Measurements from ENCODE around the gene LPP. TPM values are rescaled to one million over a fixed set of nuclear protein-coding genes. Genes with fewer than 3 reads are reported as not detected.

The LPP gene
- polyA plus RNA-seq, 3 donors = 14.1 to 23.2 (median 15.3) TPM

GRCh38 chr3:188322135-188322887 is 168.4 kb downstream of the LPP start:
- Histone ChIP-seq H3K9me3 (replicated peaks in 1 of 2; ENCODE audit: control insufficient read depth in 1 of 2, insufficient read depth in 1 of 2, low read length in 2 of 2) (no peaks in the 10 kb centered on the region), H3K27me3 (ENCODE audit: control insufficient read depth in 2 of 2, insufficient read depth in 2 of 2, low read length in 2 of 2) (no peaks in the 10 kb centered on the region), H3K27ac (ENCODE audit: low read depth in 1 of 2, low read length in 2 of 2) (no peak overlapping the region), H3K9ac (ENCODE audit: insufficient read depth, low read length, poor library complexity, severe bottlenecking) (no peak overlapping the region), H3K4me3 (replicated peaks in 1 of 3; ENCODE audit: low read depth in 2 of 3, low read length in 3 of 3) (no peak overlapping the region), H3K4me2 (replicated peaks; ENCODE audit: extremely low read depth, low read length, poor library complexity, severe bottlenecking) (no peak overlapping the region), H2AFZ (ENCODE audit: insufficient read depth, low read depth, low read length, poor library complexity, severe bottlenecking) (no peak overlapping the region), H4K20me1 (ENCODE audit: insufficient read depth, low read length) (no peaks in the 10 kb centered on the region), H3K4me1 (ENCODE audit: control insufficient read depth in 1 of 2, insufficient read depth in 2 of 2, low read length in 2 of 2) (no peaks in the 10 kb centered on the region), H3K79me2 (ENCODE audit: insufficient read depth, low read length) (no peaks in the 10 kb centered on the region), H3K36me3 (replicated peaks in 1 of 2; ENCODE audit: control insufficient read depth in 1 of 2, insufficient read depth in 2 of 2, low read length in 2 of 2) (peaks cover 0 to 6% of the 10 kb centered on the region in 2 donors)
- WGBS (ENCODE audit: insufficient coverage) = 100% methylated on average over 1 of the region's 4 CpGs
- Mint-ChIP-seq H3K9me3 (peaks cover 0 to 3% (median 0%) of the 10 kb centered on the region in 7 donors), H3K4me1 (peaks cover 7% of the 10 kb centered on the region), H3K4me3 (no peak overlapping the region), H3K27ac (no peak overlapping the region), H3K36me3 (peaks cover 10 to 11% of the 10 kb centered on the region in 2 donors), H3K27me3 (ENCODE audit: low read depth in 3 of 3) (peaks cover 0 to 3% (median 0%) of the 10 kb centered on the region in 3 donors)
- TF ChIP-seq CTCF (IDR thresholded peaks at IDR 0.05) = no peak
- intact Hi-C loops (cut with micrococcal nuclease) = no loop called here
- DNase-seq = no peak

- Histone ChIP-seq H3K36me3 (replicated peaks in 1 of 2; ENCODE audit: control insufficient read depth in 1 of 2, insufficient read depth in 2 of 2, low read length in 2 of 2) (peaks cover 0 to 6% of the 10 kb centered on the region in 2 donors), H2AFZ (ENCODE audit: insufficient read depth, low read depth, low read length, poor library complexity, severe bottlenecking) (no peak overlapping the region), H3K9ac (ENCODE audit: insufficient read depth, low read length, poor library complexity, severe bottlenecking) (no peak overlapping the region), H3K9me3 (replicated peaks in 1 of 2; ENCODE audit: control insufficient read depth in 1 of 2, insufficient read depth in 1 of 2, low read length in 2 of 2) (no peaks in the 10 kb centered on the region), H3K27me3 (ENCODE audit: control insufficient read depth in 2 of 2, insufficient read depth in 2 of 2, low read length in 2 of 2) (no peaks in the 10 kb centered on the region), H3K27ac (ENCODE audit: low read depth in 1 of 2, low read length in 2 of 2) (no peak overlapping the region), H4K20me1 (ENCODE audit: insufficient read depth, low read length) (no peaks in the 10 kb centered on the region), H3K4me1 (ENCODE audit: control insufficient read depth in 1 of 2, insufficient read depth in 2 of 2, low read length in 2 of 2) (no peaks in the 10 kb centered on the region), H3K4me3 (replicated peaks in 1 of 3; ENCODE audit: low read depth in 2 of 3, low read length in 3 of 3) (no peak overlapping the region), H3K79me2 (ENCODE audit: insufficient read depth, low read length) (no peaks in the 10 kb centered on the region), H3K4me2 (replicated peaks; ENCODE audit: extremely low read depth, low read length, poor library complexity, severe bottlenecking) (no peak overlapping the region)
- DNase-seq = no peak
- Mint-ChIP-seq H3K27me3 (ENCODE audit: low read depth in 3 of 3) (no peaks in the 10 kb centered on the region), H3K9me3 (no peaks in the 10 kb centered on the region), H3K4me3 (no peak overlapping the region), H3K4me1 (peaks cover 2% of the 10 kb centered on the region), H3K27ac (no peak overlapping the region), H3K36me3 (peaks cover 8 to 10% of the 10 kb centered on the region in 2 donors)
- WGBS (ENCODE audit: insufficient coverage) = 95% methylated on average over 2 of the region's 6 CpGs
- intact Hi-C loops (cut with micrococcal nuclease) = no loop called here
- TF ChIP-seq CTCF (IDR thresholded peaks at IDR 0.05) = no peak
These were observed 169.3 kb downstream of the LPP start for GRCh38 chr3:188323067-188323842.

All from CD14-positive monocyte (primary cell).